Measurements from ENCODE around the gene C20orf141. TPM values are rescaled to one million over a fixed set of nuclear protein-coding genes. Genes with fewer than 3 reads are reported as not detected.
"Not testable (repeated sequence)": the region's sequence is repeated elsewhere in the genome, so short reads cannot be mapped to it uniquely, and the experiment has no call there.

C20orf141 gene
- total RNA-seq, 1 experiment from 2014 or later = not detected

DNA sequence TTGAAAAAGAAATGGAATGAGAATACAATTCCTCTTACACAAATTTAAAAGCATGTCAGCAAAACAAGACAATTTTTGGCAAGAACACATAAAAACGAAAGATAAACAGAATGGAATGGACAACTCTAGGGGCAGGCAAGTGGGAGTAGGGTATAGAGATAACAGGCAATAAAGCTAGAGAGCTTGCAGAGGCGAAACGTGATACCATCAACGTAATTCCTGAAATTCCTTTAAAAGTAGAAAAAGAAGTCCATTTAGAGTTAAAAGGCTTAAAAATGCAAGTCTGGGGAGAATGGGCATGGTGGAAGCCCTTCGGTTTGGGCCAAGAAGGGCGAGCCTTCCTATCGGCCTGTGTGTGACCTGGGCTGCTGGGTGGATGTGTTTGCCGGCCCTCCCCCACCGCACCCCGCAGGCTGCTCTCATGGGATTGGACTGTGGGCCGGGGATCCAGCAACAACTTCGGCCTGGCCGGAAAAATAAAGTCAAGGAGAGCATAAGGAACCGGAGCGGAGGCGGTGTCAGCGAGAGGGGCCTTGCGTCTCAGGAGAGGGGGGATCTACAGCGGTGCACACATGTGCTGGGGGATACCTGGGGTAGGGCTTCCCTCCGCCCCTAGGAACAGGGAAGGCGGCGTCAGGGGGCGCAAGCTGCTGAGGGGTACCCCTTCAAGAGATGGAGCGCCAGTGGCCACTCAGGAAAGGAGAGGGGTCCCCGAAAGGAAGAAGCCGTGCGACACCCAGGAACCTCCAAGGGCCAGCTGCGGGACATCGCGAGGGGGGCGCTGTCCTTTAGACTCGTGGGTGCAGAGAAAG, 5.5 kb downstream of the C20orf141 start:
- DNase-seq (ENCODE audit: low spot score) = no peak

DNA sequence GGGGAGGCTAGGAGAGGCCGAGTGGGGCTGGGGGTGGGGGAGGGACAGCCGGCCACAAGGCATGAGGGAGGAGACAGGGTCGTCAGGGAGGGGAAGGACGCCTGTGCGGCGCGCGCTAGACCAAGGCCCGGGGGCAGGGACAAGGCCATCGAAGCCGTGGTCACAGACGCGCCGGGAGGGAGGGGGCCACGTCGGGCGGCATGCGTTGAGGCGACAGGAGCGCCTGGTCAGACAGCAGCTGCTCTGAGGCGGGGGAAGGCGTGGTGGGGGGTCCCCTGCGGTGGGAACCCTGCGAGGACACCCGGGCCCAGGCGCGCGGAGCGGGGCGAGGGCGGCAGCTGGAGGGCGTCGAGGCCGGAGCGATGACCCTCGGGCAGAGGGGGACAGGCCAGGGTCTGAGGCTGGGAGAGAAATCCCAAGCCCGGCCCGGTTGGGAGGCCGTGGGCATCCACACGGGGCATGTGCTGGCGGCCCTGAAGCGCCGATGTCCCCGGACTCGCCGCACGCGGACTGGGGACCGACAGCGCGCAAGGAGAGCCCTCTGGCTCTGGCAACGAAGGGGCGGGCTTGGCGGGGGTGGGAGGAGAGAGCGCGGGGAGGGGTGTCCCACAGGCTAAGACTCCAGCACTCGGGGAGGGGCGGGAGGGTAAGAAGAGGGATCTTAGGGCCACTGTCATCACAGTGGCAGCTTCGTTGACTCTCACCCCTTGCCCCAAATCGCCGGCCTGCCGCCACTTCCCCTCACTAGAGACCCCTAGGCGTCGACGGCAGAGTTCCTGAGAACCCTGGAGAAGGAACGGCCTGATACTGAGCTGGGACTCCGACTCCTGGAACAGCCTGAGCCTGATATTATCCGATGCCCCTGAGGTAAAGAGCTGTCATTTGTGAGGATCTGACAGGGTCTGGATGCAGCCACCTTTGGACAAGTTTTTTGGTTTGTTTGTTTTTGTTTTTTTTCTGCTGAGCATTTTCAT, 6.4 kb downstream of the C20orf141 start:
- DNase-seq (ENCODE audit: low spot score) = no peak

DNA sequence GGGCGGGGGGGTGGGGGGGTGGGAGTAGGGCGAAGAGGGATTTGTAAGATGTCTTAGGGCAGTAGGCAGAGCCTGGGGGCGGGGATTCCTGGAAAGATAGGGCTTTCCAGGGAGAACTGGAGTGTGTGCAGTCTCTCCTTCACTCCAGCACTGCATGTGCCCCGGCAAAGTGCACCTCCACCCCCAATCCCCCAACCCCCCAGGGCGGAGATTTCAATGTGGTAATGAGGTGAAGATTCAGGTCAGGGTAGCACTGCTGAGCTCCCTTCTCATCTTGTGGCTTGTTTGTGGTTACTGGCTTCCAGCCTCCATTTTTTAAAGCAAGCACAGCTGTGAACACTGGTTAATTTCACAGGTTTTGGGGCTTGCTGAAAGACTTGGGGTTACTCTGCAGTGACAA, 7.3 kb downstream of the C20orf141 start:
- peak; percentile 38 for DNase-seq (ENCODE audit: low spot score)

DNA sequence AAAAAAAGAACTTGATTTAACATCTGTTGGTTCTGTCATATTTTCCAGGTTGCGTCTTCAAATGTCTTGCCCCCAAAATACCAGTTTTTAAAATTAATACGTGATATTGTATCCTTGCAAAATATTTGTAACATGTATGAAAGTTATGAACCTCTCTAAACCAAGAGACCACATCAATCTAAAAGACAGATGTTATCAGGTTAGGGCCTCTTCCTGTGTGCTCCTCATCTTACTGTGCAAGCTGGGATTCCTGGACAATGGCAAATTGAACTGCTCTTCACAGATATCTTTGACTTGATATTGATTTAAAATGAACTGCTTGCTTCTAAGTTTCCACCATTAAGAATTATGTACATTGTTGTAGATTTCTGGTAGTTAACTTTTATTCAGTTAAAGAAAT, 11.0 kb downstream of the C20orf141 start:
- no peak for DNase-seq (ENCODE audit: low spot score)

DNA sequence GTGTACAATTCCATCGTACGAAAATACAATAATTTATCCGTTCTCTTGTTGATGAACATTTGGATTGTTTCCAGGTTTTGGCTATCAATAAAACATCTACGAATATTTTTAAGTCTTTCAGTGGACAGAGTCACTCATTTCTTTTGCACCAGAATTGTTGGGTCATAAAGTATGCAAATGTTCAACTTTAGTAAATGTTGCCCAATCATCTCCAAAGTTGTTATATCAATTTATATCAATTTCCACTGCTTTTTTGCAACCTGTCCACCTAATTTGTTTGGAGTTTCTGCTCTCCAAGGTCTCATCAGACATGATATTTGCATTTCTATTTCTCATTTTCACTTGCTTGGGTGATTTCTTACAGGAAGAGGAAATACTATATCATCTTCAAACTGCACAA, 11.9 kb downstream of the C20orf141 start:
- no peak for DNase-seq (ENCODE audit: low spot score)

DNA sequence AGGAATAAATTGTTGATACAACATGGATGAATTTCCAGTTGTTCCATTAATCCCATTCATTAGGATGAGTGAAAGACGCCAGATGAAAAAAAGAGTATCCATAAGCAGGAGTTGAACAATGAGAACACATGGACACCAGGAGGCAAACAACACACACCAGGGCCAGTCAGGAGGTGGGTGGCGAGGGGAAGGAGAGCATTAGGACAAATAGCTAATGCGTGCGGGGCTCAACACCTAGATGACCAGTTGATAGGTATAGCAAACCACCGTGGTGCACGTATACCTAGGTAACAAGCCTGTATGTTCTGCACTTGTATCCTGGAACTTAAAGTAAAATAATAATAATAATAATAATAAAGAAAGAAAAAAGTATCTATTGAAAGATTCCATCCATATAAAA, 14.6 kb downstream of the C20orf141 start:
- no peak for DNase-seq (ENCODE audit: low spot score)

DNA sequence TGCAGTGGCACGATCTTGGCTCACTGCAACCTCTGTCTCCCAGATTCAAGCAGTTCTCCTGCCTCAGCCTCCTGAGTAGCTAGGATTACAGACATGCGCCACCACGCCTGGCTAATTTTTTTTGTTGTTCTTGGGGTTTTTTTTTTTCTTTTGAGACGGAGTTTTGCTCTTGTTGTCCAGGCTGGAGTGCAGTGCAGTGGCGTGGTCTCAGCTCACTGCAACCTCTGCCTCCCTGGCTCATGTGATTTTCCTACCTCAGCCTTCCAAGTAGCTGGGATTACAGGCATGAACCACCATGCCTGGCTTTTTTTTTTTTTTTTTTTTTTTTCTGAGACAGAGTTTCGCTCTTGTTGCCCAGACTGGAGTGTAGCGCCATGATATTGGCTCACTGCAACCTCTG, 16.4 kb downstream of the C20orf141 start:
- not testable (repeated sequence) for DNase-seq (ENCODE audit: low spot score)

DNA sequence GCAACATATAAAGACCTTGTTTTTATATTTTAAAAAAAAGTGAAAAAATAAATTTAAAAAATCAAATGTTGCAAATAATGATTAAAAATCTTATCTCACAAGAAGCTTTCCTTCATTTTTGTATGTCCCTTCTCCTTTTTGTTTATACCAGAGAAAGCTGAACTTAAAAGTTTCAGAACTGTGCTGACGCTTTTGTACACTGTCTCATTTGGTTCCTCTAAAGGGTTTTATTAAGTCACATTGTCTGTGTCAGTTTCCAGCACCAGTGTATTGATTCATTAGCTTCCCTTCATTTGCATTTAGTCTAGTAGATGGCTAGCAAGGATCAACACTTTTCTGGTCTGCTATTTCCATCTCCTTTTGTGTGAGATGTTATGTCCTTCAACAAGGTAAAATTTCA, 19.0 kb downstream of the C20orf141 start:
- no peak for DNase-seq (ENCODE audit: low spot score)

DNA sequence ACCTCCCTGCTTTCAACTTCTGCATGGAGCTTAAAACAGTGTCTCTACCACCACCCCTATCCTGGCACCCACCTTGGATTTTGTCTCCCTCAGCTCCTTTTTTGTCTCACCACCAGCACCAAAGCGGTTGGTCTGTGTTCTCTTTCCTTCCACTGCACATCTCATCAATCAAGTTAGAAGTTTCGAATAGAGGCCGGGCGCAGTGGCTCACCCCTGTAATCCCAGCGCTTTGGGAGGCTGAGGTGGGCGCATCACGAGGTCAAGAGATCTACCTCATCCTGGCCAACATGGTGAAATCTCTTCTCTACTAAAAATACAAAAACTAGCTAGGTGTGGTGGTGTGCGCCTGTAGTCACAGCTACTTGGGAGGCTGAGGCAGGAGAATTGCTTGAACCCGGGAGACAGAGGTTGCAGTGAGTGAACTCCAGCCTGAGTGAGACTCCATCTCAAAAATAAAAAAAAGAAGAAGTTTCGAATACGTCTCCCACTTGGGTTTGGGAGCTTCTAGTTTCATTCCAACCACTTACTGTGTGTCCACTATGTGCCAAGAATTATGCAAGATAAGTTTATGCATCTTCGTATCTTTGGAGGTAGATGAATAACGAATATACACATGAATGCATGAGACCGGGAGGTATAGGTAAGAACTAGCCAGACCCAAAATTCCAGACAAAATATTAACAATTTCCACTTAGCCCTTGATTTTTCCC, 19.8 kb downstream of the C20orf141 start:
- no peak for DNase-seq (ENCODE audit: low spot score)

DNA sequence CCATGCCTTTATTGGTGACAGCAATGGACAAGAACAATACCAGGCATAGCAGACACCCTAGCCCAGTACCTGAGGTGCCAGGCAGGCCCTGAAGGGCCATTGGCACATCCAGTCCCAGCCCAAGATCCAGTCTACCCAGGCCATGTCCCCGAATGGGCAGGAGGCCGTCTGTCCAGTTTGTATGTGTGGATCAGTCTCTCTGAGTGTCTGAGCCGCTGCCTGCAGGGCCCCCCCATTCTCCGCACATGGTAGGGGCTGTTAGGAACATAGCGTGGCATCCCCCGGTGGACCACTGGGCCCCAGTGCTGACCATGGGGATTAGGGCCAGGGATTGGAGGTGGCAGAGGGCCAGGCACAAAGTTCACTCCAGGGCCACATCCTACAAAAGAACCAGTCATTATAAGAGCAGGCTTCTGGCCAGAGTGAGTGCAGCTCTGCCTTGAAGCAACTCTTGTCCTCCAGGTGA, 20.6 kb downstream of the C20orf141 start:
- no peak for DNase-seq (ENCODE audit: low spot score)

DNA sequence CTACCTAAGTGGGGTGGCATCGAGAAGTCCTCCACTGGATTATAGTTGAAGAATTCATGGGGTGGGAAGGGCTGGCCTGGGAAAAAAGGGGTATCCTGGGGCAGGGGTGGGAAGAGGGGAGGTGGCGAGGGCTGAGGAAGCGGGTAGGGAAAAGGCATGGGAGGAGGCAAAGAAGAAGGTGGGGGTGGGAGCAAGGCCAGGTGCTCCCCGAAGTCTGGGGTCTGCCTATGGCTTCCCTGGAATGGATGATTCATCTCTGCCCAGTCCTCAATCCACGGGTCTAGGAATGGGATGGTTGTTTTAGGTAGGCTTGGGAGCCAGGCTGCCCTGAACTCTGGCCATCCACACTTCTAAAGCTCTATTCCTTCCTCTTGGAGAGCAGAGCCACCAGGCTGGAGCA, 21.2 kb downstream of the C20orf141 start:
- DNase-seq (ENCODE audit: low spot score) = no peak

DNA sequence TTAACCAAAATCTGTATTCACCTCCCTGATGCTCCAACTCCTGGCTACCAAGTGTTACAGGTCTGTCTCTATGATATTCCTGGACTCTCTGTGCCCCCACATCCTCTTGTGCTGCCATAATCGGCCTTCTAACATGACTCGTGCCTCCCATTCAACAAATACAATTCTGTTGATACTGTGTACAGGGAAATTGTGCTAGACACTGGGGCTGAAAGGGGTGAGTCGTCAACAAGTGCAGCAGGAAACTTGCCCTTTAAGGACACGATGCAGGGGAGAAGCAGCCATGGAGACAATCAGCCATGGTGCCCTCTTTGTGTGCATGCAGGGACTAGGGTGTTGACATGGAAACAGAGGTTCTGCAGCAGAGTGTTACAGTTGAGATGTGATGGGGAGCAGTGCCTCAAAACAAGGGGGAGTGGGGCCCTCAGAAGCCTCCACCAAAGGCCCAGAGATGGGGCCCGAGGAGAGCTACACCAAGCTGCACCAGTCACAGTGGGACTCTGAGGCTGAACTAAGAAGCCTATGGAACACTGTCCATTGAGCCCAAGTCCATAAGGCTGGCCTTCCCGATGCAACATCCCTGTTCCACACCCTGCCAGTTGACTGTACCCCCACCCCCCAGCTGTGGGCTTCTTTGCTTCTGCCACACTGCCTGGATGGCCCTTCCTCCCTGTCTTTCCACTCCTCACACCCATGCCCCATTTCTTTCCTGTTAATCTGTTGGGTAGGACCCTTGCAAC, 22.6 kb downstream of the C20orf141 start:
- DNase-seq (ENCODE audit: low spot score) = no peak

DNA sequence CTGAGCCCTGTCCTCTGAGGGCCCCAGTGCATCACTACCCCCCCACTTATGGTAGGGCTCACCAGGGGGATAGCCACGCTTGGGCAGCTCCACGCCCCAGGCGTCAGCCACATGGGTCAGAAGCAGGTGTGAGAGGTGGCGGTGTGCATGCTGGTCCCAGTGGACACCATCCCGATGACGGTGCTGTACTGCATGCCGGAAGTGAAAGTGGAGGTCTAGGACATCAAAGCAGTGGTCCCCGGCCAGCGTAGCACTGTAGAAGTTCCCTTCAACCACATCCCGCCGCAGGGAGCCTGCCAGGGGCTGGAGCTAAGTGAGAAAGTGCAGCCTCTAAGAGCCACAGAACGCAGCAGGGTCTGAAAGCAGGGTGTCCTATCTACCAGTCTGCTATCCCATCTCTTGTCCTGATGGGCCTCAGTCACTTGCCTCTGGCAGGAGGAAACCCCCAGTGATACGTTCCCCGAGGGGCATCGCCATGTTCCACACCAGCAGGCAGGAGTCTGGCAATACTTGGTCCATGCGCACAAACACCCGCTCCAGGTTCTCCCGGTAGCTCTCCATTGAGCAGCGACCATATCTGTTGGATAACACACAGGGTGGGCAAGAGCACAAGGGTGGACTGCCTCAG, 23.5 kb downstream of the C20orf141 start:
- no peak for DNase-seq (ENCODE audit: low spot score)

DNA sequence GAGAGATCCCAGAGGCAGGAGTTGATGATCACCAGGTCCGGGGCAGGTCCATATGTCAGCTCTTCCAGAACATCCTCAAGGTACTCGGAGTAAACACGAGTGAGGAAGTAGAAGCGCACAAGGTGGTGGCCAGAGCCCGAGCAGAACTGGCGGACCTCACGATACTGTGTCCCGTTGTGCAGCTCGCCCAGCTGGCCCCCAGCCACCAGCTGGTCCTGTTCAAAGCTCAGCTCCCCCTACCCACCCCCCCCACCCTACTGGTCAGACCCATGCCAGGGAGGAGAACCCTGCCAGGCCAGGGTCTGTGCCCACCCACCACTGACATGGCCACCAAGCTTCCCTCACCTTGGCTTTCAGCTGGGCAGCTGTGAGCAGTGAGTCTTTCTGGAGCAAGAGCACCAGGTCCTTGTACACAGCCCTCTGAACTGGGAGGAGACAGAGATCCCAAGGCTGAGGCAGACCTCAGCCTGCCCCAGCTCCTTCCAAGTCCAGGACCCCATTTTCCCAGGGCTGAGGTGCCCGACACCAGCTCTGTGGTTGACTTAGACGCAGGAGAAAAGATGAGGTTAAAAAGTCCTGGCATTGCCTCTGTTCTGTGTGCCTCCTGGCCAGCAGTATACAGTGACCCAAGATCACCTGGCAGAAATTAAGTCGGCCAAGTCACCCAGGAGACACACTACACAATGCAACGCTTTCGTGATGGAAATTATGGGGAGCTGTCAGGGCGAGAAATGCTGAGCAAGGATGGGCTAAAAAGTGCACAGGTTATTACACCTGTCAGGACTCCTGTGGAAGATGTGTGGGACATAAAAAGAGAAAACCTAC, 24.3 kb downstream of the C20orf141 start:
- DNase-seq (ENCODE audit: low spot score) = no peak

DNA sequence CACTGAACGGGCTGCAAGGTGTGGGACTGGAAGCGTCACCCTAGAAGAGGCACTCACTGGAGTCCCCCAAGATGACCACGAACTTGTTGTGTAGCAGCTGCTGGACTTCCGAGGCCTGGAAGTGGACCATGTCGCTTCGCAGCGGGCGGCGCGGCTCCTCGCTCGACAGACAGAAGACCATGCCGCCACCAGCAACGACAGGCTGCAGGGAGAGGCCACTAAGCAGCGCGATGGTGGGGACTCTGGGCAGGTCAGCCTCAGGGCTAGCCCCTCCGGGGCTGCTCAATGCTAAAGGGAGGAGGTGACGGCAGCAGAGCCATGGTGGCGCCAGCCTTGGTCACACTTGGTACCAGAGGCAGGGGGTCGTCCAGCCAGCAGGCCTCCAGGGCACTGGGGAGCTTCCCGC, 24.9 kb downstream of the C20orf141 start:
- no peak for DNase-seq (ENCODE audit: low spot score)

DNA sequence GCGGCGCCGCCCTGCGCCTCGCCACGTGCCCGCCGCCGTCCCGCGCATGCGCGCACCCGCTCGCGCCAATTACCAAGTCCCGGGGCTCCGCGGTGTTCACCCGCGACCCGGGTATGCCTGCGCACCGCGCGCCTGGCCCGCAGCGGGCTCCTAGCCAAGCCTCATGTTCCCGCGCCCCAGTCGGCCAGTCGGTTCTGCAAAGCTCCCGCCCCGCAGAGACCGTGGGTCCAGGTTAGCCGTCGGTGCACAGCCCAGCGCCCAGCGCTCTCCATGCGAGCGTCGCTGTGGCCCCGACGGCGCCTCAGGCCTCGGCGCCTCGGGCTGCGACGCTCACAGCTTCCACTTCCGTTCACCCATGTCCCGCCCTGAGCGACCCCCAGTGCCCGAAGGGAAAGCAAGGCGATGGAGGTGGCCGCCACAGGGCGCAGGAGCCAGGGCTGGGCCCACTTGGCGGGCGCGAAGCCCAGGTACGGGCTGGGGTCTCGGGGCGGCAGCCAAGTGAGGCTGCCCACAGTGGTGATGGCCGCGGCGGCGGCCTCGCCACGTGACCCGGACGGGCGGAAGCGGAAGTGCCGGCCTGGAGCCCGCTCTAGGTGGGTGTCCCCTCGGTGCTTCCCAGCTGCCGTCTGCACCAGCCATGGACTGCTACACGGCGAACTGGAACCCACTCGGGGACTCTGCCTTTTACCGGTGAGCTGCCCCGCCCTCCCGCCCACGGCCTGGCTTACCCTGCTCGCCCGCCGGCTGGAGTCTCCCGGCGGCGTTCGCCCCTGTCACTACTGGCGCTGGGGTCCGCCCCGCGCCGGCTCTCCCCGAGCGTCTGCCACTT, 25.6 kb downstream of the C20orf141 start, which contains the start of the genes PCED1A and VPS16:
TSS of gene PCED1A (minus strand) at position 518 of the 829 bp plus-strand sequence. CDS start 743 bp downstream, outside the sequence.
TSS of gene VPS16 (plus strand) at position 608 of the 829 bp plus-strand sequence. CDS start at position 638, 30 bp downstream.
- DNase-seq (ENCODE audit: low spot score) = peak; percentile 75

DNA sequence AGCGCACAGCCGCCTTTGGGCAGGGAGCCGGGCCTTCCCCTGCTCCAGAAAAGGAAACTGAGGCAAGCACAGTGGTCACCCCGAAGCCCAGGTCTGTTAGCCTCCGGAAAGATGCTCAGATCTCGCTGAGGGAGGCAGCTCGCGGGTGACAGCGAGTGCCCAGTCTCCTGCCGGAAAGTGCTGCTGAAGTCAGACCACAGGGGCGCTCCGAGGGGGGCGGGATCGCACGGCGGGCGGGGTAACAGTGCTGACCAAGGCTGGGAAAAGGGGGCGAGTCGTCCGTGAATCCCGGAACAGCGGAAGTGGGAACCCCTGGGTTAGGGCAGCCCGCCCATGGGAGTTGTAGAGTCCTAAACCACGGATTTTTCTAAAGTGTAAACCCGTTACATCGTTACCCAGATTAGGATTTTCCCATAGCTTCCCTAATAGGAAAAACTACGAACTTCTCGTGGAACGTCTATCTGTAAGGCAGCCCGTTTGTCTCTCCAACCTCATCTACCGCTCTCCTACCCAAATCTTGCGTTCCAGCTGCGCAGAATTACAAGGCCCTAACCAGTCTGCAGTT, 26.3 kb downstream of the C20orf141 start:
- DNase-seq (ENCODE audit: low spot score) = peak; percentile 56

DNA sequence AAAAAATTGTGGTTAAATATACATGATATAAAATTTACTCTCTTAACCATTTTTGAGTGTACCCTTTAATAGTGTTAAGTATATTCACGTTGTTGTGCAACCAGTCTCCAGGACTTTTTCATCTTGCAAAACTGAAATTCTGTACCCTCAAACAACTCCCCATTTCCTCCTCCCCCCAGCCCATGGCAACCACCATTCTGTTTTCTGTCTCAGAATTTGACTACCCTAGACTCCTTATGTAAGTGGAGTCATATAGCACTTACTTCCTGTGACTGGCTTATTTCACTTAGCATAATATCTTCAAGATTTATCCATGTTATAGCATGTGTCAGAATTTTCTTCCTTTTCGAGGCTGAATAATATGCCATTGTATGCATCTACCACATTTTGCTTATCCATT, 30.8 kb downstream of the C20orf141 start:
- no peak for DNase-seq (ENCODE audit: low spot score)

Measured in A172 (cell line).